Measurements from ENCODE around the gene PIP4K2A. TPM values are rescaled to one million over a fixed set of nuclear protein-coding genes. Genes with fewer than 3 reads are reported as not detected.

PIP4K2A gene
- total RNA-seq, 4 donors from 2014 or later, result 27.3 to 52.7 (median 41.6) TPM

DNA sequence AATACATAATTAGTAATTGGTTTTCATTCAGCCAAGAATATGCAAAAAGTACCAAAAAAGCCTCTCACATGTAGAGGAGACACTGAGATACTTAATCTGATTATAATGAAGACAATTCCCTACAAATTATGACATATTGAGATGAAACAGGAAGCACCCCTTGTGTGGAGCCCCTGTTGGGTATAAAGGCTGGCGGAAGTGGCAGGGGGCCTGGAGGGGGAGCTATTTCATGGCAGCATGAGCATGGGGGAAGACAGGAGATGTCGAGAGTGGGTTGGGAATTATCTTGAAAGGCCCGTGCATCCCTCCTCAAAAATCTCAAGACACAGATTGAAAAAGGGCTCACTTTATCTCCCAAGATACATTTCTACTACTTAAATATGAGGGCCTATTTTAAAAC, 96.9 kb downstream of the PIP4K2A start:
- TF ChIP-seq, protein P1, sequence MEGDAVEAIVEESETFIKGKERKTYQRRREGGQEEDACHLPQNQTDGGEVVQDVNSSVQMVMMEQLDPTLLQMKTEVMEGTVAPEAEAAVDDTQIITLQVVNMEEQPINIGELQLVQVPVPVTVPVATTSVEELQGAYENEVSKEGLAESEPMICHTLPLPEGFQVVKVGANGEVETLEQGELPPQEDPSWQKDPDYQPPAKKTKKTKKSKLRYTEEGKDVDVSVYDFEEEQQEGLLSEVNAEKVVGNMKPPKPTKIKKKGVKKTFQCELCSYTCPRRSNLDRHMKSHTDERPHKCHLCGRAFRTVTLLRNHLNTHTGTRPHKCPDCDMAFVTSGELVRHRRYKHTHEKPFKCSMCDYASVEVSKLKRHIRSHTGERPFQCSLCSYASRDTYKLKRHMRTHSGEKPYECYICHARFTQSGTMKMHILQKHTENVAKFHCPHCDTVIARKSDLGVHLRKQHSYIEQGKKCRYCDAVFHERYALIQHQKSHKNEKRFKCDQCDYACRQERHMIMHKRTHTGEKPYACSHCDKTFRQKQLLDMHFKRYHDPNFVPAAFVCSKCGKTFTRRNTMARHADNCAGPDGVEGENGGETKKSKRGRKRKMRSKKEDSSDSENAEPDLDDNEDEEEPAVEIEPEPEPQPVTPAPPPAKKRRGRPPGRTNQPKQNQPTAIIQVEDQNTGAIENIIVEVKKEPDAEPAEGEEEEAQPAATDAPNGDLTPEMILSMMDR (IDR thresholded peaks at IDR 0.05; ENCODE audit: low read depth), result no peak

DNA sequence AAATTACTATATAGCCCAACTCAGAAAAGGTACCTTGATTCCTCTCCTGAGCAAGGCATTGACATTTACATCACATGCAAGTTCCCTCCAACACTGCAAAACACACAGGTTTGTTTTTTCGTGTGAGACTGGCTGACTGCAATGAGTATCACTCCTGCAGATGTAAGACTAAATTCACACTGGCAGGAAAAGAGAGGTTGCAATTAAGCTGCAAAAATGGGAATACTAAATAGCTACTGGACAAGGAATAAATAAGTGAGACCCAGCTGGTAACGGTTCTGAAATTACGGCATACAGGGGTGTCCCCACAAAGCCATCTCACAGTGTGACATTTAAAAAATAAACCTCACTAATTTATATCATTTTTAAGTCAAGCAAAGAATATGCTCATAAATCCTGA, 97.3 kb downstream of the PIP4K2A start:
- TF ChIP-seq, protein P1 (IDR thresholded peaks at IDR 0.05; ENCODE audit: low read depth), result no peak

DNA sequence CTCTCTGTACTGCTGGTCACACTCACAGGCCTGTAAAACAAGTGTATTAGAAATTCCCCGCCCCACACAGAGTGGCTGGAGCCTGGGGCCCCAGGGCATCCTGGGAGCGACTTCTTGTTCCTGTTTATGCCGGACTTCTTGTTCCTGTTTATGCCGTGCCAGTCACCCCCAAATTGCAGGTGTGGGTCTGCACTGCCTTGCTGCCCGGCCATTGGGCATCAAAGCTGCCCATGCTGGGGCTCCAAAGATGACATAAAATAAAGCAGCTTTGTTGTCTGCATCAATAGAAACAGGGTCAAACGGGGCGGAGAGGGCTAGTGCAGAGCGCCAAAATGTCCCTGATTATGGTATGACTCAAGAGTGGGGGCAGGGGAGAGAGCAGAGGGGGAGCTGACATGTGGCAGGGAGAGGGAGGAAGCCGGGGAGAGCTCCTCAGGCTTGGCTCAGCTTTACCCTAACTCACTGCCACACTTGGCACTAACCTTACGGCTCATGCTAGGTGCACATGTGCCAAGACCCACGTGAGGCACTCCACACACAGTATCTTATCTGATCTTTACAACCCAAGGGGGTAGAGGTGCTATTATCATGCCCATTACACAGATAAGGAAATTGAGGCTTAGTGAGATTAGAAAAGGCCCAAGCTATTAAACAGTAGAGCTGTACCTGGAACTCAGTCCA, 98.4 kb downstream of the PIP4K2A start:
- TF ChIP-seq, protein P1 (IDR thresholded peaks at IDR 0.05; ENCODE audit: low read depth), result no peak

DNA sequence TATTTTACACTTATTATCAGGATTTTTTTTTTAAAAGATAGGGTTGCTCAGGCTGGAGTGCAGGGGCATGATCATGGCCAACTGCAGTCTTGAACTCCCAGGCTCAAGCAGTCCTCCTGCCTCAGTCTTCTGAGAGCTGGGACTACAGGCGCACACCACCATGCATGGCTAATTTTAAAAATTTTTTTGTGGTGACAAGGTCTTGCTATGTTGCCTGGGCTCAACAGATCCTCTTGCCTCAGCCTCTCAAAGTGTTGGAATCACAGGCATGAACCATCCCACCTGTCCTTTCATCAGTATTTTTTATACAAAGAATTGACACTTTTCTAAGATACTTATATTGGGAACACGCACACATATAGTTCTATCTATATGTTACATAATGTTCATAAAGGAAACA, 99.3 kb downstream of the PIP4K2A start:
- TF ChIP-seq, protein P1 (IDR thresholded peaks at IDR 0.05; ENCODE audit: low read depth), result no peak

DNA sequence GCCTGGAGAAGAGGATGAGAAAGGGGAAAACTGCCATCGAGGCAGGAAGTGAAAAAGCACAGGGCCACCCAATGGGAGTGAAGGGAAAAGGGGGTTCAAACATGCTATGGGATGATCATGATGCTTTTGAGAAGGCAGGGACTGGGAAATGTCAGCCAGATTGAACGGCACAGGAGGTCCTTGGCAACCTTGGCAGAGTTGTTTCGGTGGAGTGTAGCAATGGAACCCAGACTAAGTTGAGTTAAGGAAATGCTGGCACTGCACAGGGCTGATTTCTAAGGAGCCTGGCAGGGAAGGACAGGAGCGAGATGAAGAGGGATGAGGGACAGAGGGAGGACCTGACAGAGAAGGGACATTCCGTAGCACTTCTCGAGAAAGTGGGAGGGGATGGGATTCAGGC, 101.4 kb downstream of the PIP4K2A start:
- TF ChIP-seq, protein P1 (IDR thresholded peaks at IDR 0.05; ENCODE audit: low read depth), result no peak

DNA sequence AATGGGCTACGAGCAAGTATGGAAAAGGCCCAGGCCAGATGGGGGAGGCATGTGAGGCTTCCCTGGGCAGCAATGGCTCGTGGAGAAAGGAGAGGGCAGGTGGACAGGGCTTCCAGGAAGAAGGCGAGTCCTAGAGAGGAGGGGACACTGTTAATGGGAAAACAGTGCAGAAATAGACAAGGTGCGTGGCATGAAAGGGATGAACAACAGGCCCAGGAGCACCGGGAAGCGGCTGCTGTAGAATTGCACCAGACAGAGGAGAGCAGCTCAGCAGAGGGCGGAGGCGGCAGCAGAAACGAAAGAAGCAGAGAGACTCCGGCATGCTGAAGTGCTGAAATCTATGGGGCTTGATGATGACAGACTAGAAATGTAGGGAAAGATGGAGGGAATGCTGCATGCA, 102.1 kb downstream of the PIP4K2A start:
- TF ChIP-seq, protein P1 (IDR thresholded peaks at IDR 0.05; ENCODE audit: low read depth), result no peak

DNA sequence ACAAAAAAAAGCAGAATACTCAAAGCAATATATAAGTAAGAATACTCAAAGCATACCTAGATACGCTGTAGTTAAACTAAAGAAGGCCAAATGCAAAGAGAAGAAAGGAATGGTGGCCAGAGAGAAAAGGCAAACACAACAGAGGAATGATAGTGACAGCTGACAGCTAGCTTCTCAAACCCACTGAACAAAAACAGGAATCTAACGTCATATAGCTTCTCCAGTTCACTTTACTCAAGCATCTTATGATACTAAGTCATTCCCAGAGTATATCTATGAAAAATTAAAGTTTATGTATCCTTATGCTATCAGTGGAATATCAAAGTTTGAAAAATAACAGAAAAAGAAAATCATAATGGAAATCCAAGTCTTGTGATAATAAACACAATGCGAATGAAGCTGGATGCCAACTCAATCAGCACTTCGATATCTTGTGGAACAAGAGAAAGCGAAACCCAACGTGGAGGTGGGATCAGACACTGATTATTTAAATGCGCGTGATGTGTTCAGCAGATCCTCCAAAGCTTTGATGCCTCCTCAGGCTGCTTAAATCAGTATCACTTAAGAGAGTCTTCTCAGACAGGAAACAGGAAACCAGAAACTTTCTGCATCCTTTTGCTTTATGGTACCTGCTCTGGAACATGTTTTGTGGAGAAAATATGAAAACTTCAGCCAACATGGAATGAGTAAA, 102.8 kb downstream of the PIP4K2A start:
- TF ChIP-seq, protein P1 (IDR thresholded peaks at IDR 0.05; ENCODE audit: low read depth), result no peak

Measured in subcutaneous adipose tissue (tissue), 4 donors.